CD1c-positive myeloid dendritic cell (primary cell): ENCODE measurements around the gene SND1.

Experiments used
- DNase-seq: peaks from one replicate; pipeline ENCODE4 v3.0.0-alpha.2; 2016; ENCODE audit errors: extremely low spot score

Gene SND1

GRCh38 chr7:128071801-128072200 lies 419.8 kb downstream of the SND1 start:
- no peak for DNase-seq

DNA sequence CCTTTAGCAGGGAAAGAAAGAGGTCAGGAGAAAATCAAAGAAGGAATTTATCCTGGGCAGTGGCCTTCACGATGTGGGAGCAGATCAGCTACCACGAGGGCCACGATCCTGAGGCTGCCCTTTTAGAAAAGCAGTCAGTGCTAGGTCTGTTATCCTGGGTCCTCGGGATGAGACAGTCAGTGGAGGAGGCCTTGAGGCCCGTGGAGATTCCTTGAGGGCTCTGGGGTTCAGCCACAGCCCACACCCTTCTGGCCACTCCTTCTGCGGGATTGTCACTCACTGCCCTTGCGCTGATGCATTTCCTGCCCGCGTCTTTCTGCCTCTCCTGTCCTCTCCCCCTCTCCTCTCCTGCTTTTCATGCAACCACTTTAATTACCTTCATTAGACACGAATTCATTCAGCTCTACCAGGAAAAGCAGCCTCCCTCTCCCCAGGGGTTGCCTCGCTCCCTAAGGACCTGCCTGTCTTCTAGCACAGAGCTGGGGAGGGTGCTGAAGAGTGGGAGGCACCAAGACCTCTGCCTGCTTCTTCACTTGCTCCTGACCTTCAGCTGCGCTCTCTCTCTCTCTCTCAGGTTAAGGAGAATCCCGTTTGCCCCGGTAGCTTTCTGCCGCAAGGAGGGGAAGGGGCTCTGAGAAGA lies 421.8 kb downstream of the SND1 start:
- DNase-seq = no peak

DNA sequence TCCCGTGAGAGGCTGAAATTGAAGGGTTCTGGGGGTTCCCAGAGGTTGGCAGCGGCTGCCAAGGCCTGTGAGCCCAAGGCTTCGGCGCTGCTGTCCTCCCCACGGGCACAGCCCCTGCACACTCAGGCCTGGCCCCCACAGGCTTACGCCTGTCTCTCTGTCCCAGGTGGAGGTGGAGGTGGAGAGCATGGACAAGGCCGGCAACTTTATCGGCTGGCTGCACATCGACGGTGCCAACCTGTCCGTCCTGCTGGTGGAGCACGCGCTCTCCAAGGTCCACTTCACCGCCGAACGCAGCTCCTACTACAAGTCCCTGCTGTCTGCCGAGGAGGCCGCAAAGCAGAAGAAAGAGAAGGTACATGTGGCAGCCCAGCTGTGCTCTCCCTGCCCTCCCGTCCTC lies 422.3 kb downstream of the SND1 start:
- DNase-seq = no peak

GRCh38 chr7:128074736-128075135 lies 422.7 kb downstream of the SND1 start:
- no peak for DNase-seq

- no peak for DNase-seq
Observed at GRCh38 chr7:128075242-128076095, 423.5 kb downstream of the SND1 start.

DNA sequence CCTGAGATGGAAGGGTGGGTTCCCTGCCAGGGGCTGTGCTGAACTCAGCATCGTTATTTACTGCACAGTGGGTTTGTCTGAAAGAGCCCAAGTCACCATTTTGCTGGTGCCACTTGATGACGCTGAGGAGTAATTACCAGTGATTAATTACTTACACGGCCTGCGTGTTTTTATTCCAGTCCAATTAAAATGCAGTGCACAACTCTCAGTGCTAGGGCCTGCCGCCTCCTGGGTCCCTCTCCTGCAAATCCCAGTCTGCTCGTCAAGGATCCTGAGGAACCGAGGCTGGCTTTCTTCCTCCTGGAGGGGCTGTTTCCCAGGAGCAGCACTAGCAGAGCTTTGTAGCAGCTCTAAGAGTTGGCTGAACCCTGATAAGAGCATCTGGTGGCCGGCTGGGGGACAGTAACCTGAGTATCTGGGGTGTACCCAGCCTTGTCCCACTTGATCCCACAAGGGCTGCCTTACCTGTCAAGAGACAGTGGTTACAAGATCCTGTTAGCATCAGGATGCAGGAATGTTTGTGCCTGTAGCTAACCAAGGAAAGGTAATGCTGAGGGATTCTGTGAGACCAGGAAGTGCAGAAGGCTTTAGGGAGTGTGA lies 424.3 kb downstream of the SND1 start:
- no peak for DNase-seq

- no peak for DNase-seq
Observed at GRCh38 chr7:128076796-128077271, 424.8 kb downstream of the SND1 start.

DNA sequence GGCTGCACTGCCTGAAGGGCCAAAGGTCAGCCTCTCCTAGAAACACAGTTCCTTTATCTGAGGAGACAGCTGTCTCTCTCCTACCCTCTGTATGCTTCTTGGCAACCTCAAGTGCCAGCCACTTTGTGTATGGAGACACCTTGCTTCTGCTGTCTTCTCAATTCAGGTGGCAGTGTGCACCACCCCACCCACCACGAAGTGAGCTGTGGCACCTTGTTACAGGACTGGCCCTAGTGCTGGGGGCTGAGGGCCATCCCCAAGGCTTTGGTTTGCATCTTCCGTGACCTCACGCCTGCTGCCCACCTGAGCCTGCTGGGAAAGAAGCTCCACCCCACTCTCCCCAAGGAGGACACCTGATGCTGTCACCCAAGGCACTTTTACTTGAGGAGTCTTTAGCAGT lies 426.3 kb downstream of the SND1 start:
- no peak for DNase-seq

DNA sequence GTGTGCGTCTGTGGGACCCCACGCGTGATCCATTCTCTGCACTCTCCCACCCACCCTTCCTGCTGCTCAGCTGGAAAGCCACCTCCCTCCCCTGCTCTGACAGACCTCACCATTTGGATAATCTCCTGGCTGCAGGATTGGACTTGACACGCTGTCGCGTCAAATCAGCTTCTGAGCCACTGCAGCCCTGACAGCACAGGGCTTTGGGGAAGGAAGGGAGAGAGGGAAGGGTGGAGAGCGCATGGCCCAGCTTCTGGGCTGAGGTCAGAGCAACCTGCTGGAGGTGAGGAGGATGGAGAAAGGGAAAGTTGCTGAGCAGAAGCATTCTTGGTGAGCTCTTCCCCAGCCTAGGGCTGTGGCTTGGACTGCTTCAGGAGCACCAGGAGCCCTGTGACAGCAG lies 428.2 kb downstream of the SND1 start:
- DNase-seq = no peak

DNA sequence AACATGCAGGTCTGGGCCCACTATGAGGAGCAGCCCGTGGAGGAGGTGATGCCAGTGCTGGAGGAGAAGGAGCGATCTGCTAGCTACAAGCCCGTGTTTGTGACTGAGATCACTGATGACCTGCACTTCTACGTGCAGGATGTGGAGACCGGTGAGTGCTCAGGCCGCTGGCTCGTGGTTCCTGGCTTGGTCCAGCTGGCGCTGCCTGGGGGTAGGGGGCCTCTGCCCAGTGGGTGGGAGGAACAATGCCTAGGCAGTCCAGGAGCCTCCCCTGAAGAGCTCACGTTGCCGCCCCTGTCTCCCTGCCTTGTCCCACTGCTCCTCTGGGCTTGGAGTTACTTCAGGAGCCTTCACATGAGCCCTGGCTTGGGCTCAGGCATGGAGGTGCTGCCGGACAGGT lies 429.4 kb downstream of the SND1 start:
- no peak for DNase-seq

DNA sequence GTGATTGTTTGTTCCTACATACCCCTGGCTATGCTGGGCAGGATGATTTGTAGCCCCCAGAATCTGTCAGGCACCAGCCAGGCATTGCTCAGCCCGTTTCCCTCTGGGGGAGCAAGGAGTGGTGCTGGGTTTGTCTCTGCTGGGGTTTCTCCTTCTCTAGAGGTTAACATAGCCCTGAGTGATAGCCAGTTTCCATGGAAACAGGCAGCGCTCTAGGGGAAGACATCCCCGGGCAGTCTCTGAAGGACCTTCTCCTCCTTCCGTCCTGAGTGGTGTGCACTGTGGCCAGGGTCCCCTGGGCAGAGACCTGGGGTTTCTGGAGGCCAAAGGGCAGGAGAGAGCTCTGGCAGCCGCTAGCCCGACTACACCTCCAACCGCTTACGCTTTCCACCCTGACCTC lies 429.8 kb downstream of the SND1 start:
- DNase-seq = no peak

DNA sequence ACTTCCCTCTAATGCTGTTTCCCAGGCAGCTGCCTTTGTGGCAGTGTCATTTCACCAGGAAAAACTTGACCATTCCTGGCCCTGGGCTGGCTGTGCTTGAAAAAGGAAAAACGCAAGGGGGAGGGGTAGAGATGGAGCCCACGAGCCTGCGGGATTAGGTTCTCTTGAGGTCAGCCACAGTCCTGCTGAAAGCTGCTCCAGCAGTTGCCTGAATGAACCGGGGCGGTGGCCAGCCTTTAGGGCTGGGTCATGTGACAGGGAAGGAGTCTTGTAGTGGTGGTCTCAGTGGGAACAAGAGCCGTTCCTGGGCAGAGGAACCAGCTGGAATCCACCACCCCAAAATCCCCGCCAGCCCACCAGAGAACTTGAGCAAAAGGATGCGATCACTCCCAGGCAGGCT lies 430.4 kb downstream of the SND1 start:
- no peak for DNase-seq

DNA sequence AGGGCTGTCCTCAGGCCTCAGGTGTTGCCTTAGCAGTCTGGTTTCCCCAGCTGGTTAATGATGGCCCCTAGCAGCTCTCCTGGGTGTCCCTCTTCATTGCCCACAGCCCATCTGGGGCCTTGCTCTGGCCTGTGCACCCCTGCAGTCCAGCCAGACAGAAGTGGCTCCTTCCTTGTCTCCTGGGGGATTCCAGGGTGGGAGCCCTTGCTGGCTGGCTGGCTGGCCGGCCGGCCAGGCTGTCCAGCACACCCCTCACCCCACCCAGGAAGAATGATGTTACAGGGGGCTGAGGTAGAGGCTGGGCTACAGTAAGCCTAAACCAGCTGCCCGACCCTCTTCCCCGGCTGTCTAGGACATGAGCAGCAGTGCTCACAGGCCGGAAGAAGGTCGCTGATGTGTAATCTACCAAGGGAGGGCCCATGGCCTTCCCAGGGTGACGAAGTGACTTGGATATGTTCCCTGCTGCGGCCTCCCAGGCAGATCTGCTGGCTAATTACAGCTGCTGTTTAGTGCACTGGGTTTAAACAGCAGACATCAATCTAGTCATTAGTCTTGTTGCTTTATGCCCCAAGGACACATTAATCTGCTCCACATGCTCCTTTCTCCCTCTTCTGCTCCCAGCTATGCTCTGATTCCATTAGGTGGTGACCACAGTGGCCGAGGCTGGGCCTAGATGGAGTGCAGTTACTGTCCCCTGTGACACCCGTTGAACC lies 433.1 kb downstream of the SND1 start:
- DNase-seq = no peak

GRCh38 chr7:128090492-128090891 lies 438.5 kb downstream of the SND1 start:
- no peak for DNase-seq

DNA sequence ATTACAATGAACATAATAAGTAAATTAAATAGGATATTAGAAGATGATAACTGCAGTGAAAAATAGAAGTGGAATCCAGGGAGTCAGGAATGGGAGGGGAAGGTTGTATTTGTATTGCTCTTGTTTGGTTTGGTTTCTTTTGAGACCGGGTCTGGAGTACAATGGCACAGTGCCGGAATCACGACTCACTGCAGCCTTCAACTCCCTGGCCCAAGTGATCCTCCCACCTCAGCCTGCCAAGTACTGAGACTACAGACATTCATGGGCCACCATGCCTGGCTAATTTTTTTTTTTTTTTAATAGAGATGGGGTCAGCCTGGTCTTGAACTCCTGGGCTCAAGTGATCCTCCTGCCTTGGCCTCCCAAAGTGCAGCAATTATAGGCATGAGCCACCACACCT lies 439.1 kb downstream of the SND1 start:
- no peak for DNase-seq

GRCh38 chr7:128092221-128092620 lies 440.2 kb downstream of the SND1 start:
- DNase-seq = no peak

DNA sequence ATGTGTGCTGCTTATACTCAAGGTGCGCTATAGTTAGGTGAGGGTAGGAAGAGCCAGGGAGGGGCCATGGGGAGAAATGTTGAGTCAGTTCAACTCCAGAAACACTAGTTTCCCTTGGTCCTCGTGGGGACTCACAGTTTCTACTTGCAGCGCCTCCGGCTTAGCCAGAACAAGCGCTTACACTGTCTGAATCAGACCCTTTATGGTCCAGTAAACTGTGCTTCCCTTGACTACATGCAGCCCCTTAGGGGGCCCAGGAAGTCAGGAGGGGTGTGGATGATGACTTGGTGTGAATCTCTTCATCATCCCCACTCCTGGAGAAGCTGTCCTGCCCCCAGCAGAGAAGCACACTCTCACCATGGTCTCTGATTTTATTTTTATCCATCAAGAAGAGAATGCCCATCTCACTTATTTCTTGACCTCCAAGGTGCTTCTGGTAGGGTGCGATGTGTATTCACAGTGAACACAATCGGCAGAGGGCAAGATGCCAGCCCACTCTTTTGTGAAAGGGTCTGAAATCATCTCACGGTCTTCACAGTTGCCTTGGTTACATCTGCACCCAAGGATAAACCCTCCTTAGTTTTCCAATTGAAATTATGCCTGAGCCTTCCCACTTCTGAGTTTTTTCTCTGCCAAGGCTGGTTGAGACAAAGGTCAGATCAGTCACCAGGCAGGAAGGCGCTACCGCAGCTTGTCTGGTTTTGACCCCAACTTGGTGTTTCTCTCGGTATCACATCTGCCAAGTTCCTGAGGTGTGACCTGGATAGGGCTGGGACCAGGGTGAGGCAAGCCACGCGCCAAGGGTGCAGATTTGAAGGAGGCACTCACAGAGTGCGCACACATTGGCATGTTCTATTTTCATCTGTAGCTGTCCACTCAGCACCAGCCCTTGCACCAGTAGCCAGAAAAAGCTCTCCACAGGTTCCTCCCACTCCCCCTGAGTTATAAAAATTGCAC lies 441.9 kb downstream of the SND1 start:
- DNase-seq = no peak

DNA sequence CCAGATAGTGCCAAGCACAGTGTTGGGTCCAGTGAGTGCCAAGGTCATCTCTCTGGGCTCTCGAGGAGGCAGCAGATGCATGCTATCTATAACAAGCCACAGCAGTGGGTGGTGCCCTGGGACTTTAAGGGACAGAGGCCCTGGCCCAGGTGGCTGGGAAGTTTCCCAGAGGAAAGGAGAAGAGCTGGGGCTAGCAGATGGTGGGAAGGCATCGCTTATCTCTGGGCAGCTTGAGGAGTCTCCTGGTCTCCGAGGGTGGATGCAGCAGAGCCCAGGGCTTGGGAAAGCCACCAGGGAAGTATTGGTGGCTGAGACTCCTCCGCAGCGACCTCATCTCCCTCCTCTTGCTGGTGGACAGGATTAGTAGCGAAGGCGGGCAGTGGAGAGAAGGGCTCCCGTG lies 442.7 kb downstream of the SND1 start:
- no peak for DNase-seq

DNA sequence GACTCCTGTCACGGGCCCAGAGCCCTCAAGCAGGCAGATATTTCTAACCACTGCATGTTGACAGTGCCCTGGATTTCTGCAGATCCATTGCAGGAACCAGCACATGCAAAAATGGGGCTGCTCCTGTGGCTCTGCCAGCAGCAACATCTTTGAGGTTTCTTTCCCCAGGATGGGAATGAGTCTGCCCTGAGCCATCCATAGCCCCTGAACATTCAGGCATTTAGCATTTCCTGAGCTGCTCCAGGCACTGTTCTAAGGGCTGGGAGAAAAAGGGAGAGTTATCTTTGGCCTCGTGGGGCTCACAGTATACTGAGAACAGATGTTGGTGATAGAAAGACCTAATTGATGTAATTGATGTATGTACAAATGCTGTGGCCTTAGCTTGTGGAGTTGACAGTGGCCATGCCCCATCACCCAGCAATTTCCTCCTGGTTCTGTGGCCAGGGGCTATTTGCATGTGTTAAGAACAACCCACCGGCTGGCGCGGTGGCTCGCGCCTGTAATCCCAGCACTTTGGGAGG lies 445.3 kb downstream of the SND1 start:
- no peak for DNase-seq

DNA sequence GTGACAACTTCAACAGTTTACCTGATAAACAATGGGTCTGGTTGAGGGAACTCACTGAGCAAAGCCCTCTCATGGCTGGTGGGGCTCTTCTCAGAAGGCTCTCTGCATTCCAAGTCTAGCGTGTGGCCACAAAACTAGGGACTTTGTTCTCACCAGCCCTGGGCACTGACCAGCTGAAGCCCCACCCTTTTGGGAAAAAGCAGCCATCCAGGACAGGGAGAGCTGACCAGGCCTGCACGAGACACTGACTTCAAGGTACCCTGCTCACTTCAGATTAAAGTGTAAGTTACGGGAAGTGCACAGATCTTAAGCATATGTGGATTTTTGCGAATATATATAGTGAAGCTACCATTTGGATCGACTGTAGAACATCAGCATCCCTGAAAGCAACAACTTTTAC lies 446.6 kb downstream of the SND1 start:
- DNase-seq = no peak

GRCh38 chr7:128099204-128099671 lies 447.2 kb downstream of the SND1 start:
- DNase-seq = no peak
